ENCODE data around the gene SLC46A2.

Gene SLC46A2

DNA sequence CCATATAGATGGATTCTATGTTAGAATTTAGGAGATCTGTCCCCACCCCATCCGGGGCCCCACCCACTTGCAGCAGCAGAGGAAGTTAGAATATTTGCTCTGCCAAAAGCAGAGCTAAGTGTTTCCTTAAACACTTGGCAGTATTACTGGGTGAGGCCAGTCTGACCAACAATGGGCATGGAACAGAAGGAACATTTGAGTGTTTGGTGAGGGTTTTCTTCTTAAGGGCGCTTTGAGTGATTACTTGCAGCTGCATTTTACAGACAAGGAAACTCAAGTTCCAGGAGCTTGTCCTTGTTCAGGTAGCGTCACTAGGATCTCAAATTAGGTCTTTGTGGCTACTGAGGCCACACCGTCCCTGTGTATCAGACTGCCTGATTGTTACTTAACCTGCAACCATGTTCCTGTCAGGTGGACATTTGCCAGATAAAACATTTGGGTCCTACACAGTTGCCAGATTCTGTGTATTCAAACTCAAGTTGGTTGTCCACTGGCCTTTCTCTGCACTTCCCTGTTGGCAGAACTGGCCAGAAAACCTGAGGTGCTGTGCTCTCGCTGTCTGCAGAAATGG lies 59.3 kb downstream of the SLC46A2 start:
- DNase-seq (ENCODE audit: low read depth), result no peak
- no peak overlapping the region for H3K4me3 ChIP-seq (ENCODE audit: low read depth, low read length)
- TF ChIP-seq, protein P1, sequence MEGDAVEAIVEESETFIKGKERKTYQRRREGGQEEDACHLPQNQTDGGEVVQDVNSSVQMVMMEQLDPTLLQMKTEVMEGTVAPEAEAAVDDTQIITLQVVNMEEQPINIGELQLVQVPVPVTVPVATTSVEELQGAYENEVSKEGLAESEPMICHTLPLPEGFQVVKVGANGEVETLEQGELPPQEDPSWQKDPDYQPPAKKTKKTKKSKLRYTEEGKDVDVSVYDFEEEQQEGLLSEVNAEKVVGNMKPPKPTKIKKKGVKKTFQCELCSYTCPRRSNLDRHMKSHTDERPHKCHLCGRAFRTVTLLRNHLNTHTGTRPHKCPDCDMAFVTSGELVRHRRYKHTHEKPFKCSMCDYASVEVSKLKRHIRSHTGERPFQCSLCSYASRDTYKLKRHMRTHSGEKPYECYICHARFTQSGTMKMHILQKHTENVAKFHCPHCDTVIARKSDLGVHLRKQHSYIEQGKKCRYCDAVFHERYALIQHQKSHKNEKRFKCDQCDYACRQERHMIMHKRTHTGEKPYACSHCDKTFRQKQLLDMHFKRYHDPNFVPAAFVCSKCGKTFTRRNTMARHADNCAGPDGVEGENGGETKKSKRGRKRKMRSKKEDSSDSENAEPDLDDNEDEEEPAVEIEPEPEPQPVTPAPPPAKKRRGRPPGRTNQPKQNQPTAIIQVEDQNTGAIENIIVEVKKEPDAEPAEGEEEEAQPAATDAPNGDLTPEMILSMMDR (IDR thresholded peaks at IDR 0.05; ENCODE audit: low read depth, low read length, missing control alignments), result no peak
- in situ Hi-C loops (cut with HindIII; ENCODE audit: low sequenced_read_pairs), result no loop called here
